ENCODE results near the gene NXPH4.

GRCh38 chr12:57236925-57237595, 20.5 kb downstream of the NXPH4 start:
- no peak for TF ChIP-seq POLR2A (IDR thresholded peaks at IDR 0.05)
- TF ChIP-seq, protein P1, sequence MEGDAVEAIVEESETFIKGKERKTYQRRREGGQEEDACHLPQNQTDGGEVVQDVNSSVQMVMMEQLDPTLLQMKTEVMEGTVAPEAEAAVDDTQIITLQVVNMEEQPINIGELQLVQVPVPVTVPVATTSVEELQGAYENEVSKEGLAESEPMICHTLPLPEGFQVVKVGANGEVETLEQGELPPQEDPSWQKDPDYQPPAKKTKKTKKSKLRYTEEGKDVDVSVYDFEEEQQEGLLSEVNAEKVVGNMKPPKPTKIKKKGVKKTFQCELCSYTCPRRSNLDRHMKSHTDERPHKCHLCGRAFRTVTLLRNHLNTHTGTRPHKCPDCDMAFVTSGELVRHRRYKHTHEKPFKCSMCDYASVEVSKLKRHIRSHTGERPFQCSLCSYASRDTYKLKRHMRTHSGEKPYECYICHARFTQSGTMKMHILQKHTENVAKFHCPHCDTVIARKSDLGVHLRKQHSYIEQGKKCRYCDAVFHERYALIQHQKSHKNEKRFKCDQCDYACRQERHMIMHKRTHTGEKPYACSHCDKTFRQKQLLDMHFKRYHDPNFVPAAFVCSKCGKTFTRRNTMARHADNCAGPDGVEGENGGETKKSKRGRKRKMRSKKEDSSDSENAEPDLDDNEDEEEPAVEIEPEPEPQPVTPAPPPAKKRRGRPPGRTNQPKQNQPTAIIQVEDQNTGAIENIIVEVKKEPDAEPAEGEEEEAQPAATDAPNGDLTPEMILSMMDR (IDR thresholded peaks at IDR 0.05) = no peak
